NCI-H345 treated with DMSO at 0.1 percent for 48 hours (cell line): ENCODE data around the gene SORCS1.

ENCODE experiments used
- DNase-seq: peaks from one replicate; lab custom pipeline; 2025; ENCODE audit not compliant: unreplicated experiment; lab: John Stamatoyannopoulos, UW

Gene SORCS1

GRCh38 chr10:106908225-106908624 lies 256.3 kb downstream of the SORCS1 start:
- DNase-seq, result no peak

GRCh38 chr10:106904209-106904608 lies 260.3 kb downstream of the SORCS1 start:
- no peak for DNase-seq

- DNase-seq, result no peak
These were observed 261.3 kb downstream of the SORCS1 start for GRCh38 chr10:106903180-106903579.

GRCh38 chr10:106900016-106900652 lies 264.4 kb downstream of the SORCS1 start:
- DNase-seq, result no peak

GRCh38 chr10:106898446-106898845 lies 266.1 kb downstream of the SORCS1 start:
- no peak for DNase-seq

- no peak for DNase-seq
These were observed 266.8 kb downstream of the SORCS1 start for GRCh38 chr10:106897719-106898118.

GRCh38 chr10:106894692-106895091 lies 269.8 kb downstream of the SORCS1 start:
- DNase-seq, result no peak

GRCh38 chr10:106877574-106877973 lies 286.9 kb downstream of the SORCS1 start:
- no peak for DNase-seq

GRCh38 chr10:106874604-106874889 lies 290.0 kb downstream of the SORCS1 start:
- DNase-seq, result no peak

- no peak for DNase-seq
These were observed 290.5 kb downstream of the SORCS1 start for GRCh38 chr10:106873770-106874603.

GRCh38 chr10:106872176-106872575 lies 292.3 kb downstream of the SORCS1 start:
- DNase-seq, result no peak

- DNase-seq, result no peak
These were observed 298.2 kb downstream of the SORCS1 start for GRCh38 chr10:106866244-106866845.

- DNase-seq, result no peak
These were observed 300.5 kb downstream of the SORCS1 start for GRCh38 chr10:106864031-106864430.

GRCh38 chr10:106863549-106863948 lies 301.0 kb downstream of the SORCS1 start:
- DNase-seq, result no peak

- DNase-seq, result no peak
These were observed 304.4 kb downstream of the SORCS1 start for GRCh38 chr10:106859892-106860652.

GRCh38 chr10:106857728-106858127 lies 306.8 kb downstream of the SORCS1 start:
- DNase-seq, result no peak

GRCh38 chr10:106857213-106857612 lies 307.3 kb downstream of the SORCS1 start:
- DNase-seq, result no peak

GRCh38 chr10:106836933-106837663 lies 327.4 kb downstream of the SORCS1 start:
- no peak for DNase-seq

GRCh38 chr10:106832846-106833245 lies 331.7 kb downstream of the SORCS1 start:
- no peak for DNase-seq

- DNase-seq, result no peak
These were observed 334.0 kb downstream of the SORCS1 start for GRCh38 chr10:106830471-106830870.

- DNase-seq, result no peak
These were observed 334.5 kb downstream of the SORCS1 start for GRCh38 chr10:106830006-106830405.
